GM13977 (cell line): ENCODE data around the gene BMP2.

Source experiments
- DNase-seq: peaks from one replicate; pipeline ENCODE4 v3.0.0; 2012; ENCODE audit warnings: low spot score
- in situ Hi-C: fragments of 300-500 bp; cut with MboI; formaldehyde crosslinking; loops from one replicate; pipeline ENCODE4 v1.12.0; 2022; ENCODE audit warnings: low sequenced_read_pairs, low pct_unique_long_range_greater_than_20kb, mixed read lengths, inconsistent platforms; ENCODE audit not compliant: unreplicated experiment
- TF ChIP-seq, protein P1 (sequence below): IDR thresholded peaks from 2 replicates; pipeline ENCODE4 v1.5.1; 2012; ENCODE audit warnings: mild to moderate bottlenecking, control low read depth; ENCODE audit not compliant: insufficient read depth; ENCODE audit errors: extremely low read depth, missing control alignments

BMP2 gene

DNA sequence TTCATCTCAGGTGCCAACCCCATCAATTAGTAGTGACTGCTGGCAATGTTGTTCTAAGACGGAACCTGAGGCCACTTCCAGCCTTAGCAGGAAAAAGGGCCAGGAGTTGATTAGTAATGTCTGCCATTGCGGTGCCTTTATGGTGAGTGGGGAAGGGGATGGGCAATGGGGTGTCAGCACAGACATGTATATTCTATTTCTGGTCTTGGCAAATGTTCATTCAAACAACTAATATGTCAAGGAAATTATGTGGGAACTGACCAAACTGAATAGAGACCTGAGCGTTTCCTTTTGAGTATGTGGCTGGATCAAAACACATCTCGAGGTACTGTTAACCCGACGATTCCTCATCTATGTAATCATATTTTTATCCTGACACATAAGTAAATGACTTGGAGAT is 34.6 kb upstream of the BMP2 start:
- no peak for DNase-seq
- TF ChIP-seq, protein P1, sequence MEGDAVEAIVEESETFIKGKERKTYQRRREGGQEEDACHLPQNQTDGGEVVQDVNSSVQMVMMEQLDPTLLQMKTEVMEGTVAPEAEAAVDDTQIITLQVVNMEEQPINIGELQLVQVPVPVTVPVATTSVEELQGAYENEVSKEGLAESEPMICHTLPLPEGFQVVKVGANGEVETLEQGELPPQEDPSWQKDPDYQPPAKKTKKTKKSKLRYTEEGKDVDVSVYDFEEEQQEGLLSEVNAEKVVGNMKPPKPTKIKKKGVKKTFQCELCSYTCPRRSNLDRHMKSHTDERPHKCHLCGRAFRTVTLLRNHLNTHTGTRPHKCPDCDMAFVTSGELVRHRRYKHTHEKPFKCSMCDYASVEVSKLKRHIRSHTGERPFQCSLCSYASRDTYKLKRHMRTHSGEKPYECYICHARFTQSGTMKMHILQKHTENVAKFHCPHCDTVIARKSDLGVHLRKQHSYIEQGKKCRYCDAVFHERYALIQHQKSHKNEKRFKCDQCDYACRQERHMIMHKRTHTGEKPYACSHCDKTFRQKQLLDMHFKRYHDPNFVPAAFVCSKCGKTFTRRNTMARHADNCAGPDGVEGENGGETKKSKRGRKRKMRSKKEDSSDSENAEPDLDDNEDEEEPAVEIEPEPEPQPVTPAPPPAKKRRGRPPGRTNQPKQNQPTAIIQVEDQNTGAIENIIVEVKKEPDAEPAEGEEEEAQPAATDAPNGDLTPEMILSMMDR, result no peak
- in situ Hi-C loops, result no loop called here

DNA sequence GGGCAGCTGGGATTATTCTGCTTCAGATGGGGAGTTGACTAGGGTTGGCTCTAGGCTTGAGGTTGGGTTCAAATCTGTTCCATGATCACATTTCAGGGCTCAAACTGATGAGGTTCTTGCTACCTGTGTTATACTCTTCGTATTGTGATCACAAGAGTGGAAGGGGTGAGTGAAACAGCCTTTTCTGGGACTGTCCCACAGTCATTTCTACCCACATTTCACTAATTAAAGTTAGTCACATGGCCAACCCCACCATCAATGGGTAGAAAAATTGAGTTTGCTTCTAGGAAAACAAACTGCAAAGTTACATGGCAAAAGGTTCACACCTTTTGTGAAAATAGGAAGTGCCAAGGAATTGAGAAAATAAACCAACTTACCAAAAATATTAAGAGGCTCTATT is 33.5 kb upstream of the BMP2 start:
- no peak for DNase-seq
- in situ Hi-C loops, result no loop called here
- TF ChIP-seq, protein P1, result no peak

- TF ChIP-seq, protein P1, result no peak
- no peak for DNase-seq
- in situ Hi-C loops, result no loop called here
Measured at GRCh38 chr20:6735942-6736845, 31.3 kb upstream of the BMP2 start.

GRCh38 chr20:6739406-6739805 is 28.1 kb upstream of the BMP2 start:
- TF ChIP-seq, protein P1, result no peak
- in situ Hi-C loops, result no loop called here
- no peak for DNase-seq

DNA sequence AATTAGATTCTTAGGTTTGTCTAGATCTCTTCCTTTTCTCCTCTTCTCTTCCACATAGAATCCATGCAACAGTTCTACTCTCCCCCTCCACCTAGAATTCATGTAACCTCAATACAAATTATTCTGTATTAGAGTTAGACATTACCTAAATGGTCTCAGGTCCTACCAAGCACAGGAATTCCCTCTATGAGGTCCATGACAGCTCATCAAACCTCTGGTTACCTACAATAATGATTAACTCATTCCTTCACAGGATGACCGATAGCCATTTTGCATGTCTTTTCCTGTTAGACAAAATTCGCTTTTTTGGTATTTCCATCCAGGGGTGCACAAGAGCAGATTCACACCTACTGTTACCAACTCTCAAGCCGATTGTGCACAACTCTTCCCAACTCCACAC is 27.4 kb upstream of the BMP2 start:
- in situ Hi-C loops, result no loop called here
- TF ChIP-seq, protein P1, result no peak
- DNase-seq, result no peak

DNA sequence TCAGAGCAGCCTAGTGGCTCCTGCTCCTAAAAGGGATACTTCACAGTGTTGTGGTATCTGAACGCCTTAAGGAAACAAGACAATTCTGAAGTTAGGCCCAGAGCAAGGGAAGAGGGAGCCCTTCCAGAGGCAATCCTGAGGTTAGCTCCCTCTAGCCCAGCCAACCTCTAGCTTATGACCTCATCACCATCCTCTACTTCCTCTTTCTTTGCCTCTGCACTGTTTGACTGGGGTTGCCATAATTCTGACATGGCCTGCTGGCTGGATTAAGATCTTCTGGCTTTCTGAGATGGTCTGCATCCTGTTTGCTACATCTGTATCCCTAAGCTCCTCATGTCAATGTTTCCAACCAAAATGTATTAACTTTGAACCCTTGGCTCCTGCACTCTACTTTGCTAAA is 23.3 kb upstream of the BMP2 start:
- DNase-seq, result no peak
- TF ChIP-seq, protein P1, result no peak
- in situ Hi-C loops, result no loop called here
